ENCODE data around the gene KIF25.
"Not testable (repeated sequence)": the region's sequence is repeated elsewhere in the genome, so short reads cannot be mapped to it uniquely, and the experiment has no call there.

Gene KIF25

DNA sequence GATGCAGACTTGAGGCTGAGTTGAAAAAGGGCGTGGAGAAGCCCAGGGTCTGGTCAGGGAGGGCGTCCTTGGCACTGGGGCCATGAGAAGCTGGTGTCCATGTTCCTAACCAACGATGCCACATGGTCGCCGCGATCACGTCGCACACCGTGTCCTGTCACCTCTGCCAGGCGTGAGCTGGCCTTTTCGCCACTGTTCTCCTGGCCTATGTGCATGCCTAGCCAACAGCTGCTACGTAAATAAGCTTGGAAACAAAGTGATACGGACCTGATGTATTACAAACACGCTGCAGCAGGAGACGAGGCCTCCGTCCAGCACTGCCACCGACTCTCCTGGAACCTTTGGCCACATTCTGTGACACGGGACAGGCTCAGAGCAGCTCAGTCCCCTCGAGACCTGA lies 22.0 kb upstream of the KIF25 start:
- DNase-seq (ENCODE audit: low read depth): no peak

DNA sequence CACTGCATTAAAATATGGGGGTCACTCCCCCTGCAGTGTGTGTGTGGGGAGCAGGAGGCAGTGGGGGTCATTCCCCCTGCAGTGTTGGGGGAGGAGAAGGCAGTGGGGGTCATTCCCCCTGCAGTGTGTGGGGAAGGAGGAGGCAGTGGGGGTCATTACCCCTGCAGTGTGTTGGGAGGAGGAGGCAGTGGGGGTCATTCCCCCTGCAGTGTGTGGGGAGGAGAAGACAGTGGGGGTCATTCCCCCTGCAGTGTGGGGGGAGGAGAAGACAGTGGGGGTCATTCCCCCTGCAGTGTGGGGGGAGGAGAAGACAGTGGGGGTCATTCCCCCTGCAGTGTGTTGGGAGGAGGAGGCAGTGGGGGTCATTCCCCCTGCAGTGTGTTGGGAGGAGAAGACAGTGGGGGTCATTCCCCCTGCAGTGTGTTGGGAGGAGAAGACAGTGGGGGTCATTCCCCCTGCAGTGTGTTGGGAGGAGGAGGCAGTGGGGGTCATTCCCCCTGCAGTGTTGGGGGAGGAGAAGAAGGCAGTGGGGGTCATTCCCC lies 21.3 kb upstream of the KIF25 start:
- DNase-seq (ENCODE audit: low read depth): not testable (repeated sequence)

DNA sequence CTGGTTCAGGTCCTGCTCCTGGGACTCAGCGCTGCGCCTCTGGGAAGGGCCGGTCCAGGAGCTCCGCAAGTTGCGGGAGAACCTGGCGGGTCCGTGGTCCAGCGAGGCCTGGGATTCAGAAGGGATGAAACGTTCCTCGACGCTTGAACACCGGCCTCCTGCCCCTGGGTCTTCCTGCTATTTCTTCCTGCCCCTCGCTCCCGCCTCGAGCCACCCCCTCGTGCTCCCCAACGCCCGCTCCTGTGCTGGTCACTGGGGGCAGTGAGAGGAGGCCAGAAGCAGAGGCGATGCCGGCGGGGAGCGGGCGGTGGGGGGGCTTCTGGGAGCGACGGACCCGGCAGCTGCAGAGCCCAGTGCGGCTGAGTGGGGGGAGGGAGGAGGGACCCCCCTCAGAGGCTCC lies 20.8 kb upstream of the KIF25 start:
- DNase-seq (ENCODE audit: low read depth): no peak

DNA sequence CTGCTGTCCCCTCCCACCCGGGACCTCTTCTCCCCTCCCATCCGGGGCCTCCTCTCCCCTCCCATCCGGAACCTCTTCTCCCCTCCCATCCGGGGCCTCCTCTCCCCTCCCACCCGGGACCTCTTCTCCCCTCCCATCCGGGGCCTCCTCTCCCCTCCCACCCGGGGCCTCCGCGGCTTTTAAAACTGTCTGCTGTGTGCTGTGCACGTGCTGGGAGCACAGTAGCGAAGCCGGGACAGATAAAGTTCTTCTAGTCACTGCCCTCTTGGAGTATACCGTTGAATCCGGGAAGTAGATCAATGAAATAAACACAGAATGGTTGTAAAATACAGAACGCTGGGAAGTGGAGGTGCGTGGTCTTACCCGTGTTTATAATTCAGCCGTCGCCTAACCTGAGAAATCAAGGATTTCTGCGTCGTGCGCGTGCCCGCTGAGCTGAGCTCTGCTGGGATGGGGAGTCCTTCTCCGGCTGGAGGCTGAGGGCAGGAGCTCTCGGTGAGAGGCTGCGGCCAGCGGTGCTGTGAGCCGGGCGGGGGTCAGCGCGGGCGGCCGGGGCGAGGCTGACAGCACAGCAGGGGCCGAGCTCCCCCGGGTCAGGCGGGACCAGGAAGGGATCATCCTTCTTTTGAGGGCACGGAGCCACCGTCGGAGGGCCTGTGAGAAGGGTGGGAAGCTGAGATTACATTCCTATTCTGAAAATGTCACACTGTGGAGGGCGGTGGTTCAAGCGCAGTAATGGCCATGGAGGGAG lies 19.6 kb upstream of the KIF25 start:
- no peak for DNase-seq (ENCODE audit: low read depth)

DNA sequence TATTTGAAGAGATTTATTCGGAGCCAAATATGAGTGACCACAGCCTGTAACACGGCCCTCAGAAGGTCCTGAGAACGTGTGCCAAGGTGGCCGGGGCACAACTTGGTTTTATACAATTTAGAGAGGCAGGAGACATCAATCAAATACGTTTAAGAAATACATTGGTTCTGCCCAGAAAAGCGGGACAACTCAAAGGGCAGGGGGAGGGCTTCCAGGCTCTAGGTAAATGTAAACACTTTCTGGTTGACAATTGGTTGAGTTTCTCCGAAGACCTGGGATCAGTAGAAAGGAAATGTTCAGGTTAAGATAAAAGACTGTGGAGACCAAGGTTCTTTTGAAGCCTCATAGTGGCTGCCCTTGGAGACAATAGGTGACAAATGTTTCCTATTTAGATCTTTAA lies 18.9 kb upstream of the KIF25 start:
- DNase-seq (ENCODE audit: low read depth): no peak

DNA sequence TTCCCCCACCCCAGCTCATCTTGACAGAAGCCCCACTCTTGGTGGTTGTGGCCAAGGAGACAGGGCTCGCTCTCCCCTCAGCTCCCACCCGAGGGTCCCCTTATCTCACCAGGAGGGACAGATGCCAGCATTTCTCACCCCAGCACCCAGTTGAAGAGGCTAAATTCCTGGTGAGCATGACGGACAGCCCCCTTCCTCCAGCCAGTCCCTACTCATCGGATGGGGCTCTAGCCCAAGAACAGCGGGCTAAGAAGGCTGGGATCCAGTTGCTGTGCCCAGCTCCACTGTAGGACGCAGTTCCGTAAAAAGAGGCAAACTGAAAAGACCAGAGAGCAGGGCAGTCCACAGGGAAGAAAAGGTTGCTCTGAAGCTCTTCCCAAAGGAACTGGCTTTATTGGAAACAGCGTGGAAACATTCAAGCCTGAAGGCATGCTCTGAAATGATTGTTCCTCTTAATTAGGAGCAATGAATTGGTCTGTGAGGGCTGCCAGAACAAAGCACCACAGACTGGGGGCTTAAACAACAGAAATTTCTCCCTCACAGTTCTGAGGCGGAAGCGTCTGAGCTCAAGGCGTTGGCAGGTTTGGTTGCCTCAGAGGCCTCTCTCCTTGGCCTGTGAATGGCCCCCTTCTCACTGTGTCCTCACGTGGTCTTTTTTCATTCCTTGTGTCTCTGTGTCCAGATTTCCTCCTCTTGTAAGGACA lies 17.9 kb upstream of the KIF25 start:
- no peak for DNase-seq (ENCODE audit: low read depth)

DNA sequence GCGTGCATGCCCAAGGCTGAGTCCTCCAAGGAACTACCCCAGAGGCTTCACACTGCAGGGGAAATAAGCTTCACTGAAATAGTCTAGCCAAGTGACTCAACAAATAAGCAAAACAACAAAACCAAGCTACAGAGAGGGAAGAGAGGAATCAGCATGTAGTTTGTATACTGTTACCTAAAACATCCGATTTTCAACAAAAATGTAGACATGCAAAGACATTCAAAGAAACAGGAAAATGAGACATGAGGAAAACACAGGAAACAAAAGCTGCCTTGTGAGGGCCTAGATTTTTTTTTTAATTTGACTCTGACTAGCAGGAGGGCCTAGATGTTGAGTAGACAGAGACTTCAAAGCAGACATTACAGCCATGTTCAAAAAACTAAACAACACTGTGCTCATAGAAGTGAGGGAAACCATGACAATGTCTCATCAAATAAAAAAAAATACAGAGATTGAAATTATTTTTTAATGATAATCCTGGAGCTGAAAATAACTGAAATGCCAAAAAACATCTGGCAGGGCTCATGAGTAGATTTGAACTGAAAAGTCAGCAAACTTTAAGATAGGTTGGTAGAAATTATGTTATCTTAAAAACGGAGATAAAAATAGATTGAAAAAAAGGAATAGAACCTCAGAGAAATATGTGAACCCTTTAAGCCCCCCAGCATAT lies 16.4 kb upstream of the KIF25 start:
- no peak for DNase-seq (ENCODE audit: low read depth)

DNA sequence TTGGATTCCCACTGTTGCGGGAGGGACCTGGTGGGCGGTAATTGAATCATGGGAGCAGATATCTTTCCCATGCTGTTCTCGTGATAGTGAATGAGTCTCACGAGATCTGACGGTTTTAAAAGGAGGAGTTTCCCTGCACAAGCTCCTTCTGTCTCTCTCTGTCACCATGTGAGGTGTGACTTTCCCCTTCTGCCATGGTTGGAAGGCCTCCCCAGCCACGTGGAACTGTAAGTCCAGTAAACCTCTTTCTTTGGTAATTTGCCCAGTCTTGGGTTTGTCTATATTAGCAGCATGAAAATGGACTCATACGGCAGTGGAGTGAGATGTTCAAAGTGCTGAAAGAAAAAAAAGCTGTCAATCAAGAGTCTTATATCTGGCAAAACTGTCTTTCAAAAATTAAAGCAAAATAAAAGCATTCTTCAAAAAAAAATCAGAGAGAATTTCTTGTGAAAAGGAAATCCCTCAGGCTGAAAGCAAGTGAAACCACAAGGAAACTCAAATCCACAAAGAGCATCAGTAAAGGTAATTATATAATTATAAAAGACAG lies 15.5 kb upstream of the KIF25 start:
- DNase-seq (ENCODE audit: low read depth): no peak

DNA sequence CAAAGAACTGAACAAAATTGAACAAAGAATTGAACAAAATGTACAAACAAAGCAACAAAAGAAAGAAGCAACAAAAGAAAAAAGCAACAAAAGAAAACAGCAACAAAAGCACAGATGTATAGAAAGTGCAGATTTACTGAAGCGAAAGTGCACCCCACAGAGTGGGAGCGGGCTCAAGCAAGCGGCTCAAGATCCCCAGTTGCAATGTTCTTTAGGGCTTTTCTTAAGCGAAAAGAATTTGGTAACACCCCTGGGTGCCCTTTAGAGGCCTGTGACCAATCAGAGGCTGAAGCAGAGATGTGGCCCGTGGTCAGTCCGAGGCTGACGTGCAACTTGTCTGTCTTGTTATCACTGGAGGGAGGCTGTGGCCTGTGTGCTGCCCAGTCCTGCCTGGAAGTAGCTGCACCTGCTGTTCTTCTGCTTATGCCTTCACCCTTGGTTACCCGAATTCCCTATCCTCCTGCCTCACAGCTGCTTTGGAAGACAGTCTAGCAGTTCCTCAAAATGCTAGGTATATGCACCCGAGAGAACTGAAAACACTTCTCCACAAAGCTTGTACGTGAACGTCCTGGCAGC lies 13.2 kb upstream of the KIF25 start:
- DNase-seq (ENCODE audit: low read depth): no peak

DNA sequence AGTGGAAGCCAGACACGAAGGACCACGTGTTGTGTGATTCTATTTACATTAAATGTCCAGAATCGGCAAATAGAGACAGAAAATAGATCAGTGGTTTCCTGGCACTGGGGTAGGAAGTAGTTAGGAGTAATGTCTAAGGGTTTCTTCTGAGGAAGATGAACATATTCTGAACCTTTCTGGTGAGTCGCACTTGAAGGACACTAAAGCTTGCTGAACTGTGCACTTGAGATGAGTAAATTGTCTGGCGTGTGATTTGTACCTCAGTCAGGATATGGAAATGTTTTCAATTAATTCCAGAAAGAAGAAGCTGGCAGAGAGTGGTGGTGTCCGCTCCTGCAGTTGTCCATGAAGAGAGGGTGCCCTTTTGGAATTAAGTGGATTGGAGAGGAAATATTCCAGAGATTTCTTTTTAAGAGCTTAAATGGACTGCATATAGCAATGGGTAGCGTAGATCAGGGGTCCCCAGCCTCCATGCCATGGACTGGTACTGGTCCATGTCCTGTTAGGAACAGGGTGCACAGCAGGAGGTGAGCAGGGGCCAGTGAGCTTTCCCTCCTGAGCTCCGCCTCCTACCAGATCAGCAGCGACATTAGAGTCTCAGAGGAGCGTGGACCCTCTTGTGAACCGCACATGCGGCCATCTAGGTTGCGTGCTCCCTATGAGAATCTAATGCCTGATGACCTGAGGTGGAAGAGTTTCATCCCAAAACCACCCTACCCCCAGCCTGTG lies 12.4 kb upstream of the KIF25 start:
- no peak for DNase-seq (ENCODE audit: low read depth)

DNA sequence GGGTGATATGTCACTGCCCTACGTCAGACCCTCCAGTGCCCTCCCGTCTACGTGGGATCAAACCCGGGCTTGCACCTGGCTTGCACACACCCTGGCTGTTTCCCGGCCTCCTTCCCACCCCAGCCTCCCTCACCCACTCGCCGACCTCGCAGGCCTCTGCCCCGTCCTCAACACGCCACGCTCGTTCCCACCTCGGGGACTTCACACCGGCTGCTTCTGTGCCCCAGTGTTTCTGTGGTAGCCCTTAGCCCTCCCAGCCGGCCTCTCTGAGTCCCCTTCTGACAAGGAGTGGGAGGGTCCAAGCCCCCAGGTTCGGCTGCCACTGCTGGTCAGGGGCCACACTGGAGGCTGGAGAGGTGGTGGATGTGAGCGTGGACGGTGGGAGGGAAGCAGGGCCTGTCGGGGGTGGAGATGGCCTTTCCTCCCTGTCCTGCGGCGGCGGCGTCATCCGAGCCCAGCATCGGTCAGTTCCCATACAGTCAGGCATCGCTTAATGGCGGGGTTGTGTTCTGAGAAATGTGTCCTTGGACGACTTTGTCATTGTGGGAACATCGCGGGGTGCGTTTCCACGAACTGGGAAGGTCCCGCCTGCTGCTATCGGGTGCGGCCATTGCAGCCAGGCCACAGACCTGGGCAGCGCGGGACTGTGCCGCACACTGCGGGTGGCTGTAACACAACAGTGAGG lies 11.4 kb upstream of the KIF25 start:
- no peak for DNase-seq (ENCODE audit: low read depth)

DNA sequence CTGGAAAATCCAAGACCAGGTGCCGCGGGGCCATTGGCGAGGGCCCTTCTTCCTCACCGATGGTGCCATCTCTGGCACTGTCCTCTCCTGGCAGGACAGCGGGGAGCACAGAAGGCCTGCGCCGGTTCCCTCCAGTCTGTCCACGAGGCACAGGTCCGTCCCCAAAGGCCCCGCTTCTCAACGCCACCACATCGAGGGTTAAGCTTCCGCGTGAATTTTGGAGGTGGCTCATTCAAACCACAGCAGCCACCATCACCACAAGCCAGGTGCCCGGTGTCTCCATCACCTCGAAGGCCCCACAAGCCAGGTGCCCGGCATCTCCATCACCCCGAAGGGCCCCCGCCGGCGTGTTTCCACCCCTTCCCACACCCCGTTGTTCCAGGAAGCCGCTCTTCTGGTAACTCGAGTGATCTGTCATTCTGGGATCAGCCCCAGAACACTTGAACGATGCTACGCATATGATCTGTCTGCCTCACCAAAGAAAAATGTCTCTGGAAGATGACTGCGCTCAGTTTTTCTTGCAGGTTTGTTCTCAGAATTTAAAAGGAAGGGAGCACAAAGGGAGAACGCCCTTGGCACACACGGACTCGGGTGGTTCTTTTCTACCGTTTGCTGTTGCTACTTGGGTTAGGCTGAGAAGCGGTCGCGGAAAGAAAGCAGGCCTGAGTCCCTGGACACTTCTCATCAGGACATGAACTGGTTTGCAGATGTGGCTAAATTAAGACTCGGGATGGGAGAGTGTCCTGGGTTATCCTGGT lies 9.9 kb upstream of the KIF25 start:
- no peak for DNase-seq (ENCODE audit: low read depth)

DNA sequence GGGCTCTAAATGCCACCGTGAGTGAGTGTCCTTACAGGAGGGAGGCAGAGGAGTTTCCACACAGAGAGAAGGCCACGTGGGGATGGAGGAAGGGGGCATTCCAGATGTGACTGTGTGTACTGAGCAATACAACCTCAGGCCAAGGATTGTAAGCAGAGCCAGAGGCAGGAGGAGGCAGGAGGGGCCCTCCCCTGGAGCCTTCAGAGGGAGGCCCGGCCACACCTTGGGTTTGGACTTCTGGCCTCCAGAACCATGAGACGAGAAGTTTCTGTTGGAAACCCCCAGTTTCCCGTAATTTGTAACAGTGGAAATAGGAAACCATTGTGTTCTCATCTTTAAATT lies 9.3 kb upstream of the KIF25 start:
- DNase-seq (ENCODE audit: low read depth): no peak

DNA sequence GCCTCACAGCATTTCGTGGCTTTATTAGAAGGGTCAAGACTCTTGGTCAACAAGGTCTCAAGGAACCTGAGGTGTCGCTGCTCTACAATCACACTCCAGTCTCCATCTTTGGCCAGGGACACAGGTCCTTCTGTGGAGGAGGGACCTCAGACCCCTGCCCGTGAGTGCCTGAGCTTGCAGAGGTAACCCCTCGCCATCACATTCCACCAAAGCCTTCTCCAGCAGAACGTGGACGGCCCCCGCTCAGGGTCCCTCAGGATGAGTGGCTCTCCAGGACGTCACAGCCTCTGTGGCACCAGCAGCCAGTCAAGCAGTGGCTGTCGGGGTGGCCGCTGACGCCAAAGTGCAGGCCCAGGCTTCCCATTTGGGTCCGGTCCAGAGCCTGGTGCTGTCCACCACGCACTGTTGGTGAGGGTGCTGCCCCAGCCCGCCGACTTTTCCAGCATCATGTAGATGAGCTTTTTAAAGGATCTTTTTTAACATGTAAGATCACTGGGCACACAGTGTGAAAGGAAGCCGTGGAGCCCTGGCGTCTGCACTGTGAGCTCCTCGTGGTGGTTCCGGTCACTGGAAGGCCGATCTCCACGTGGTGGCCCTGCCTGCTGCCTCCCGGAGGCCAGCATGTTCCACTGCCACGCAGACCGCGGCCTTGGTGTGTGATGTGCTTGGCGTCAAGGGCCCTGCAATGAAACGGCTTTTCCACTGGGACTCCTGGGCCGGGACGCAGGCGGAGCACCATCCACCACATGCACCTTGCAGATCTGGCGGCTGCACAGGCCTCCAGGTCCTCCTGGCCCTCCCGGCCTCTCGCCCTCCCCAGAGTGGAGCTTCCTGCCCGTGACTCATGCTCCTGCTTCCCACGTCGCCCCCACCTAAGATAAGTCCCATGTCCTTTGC lies 8.3 kb upstream of the KIF25 start:
- DNase-seq (ENCODE audit: low read depth): no peak

DNA sequence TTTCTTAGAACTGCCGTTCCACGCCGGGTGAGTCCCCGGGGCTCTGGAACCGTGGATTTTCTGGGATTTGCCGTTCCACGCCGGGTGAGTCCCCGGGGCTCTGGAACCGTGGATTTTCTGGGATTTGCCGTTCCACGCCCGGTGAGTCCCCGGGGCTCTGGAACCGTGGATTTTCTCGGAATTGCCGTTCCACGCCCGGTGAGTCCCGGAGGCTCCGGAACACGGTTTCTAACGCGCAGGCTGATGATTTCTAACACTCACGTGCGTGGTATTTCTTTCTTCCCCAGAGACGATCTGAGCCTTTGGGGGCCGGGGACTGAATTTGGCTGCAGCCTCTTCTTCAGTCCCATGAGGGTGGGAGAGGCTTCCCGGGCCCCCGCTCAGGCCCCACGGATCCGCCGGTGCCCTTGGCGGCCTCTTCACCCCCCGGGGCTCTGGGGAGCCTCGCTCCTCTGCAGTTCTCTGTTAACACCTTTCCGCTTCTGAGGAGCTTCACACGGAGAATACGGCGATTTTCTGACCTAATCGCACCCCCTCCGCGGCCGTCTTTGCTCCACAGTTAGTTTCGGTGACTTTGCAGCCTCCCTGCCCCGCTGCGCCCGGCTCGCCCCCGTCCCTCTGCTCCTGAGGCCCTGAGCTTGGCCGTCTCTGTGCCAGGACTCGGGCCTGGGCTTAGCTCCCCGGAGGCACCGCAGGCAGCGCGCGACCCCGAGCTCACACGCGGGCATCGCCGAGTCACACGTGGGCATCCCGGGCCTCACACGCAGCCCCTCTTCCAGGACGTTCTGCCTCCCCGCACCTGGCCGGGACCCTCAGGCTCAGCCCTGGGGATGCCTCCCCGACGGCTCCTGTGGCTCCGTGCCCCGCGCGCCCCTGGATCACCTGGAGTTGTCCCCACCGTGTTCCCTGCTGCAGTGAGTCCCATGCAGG lies 7.2 kb upstream of the KIF25 start:
- DNase-seq (ENCODE audit: low read depth): no peak

DNA sequence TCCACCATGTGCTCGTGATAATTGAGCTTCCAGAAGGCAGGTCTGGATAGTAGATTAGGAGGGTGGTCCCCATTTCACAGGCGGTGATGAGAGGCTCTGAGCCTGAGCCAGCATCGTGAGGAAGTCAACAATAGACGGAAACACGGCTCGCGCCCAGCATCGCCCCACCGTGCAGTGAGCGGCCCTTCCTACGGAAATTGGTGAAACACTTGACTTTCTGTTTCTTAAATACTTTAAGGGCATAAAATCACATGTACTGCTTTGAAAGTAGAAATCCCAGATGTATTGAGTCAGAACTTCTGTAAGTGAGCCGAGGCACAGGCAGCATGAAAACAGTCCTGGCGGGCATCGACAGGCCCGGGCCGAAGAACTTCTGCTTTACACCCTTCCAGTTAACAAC lies 4.3 kb upstream of the KIF25 start:
- no peak for DNase-seq (ENCODE audit: low read depth)

DNA sequence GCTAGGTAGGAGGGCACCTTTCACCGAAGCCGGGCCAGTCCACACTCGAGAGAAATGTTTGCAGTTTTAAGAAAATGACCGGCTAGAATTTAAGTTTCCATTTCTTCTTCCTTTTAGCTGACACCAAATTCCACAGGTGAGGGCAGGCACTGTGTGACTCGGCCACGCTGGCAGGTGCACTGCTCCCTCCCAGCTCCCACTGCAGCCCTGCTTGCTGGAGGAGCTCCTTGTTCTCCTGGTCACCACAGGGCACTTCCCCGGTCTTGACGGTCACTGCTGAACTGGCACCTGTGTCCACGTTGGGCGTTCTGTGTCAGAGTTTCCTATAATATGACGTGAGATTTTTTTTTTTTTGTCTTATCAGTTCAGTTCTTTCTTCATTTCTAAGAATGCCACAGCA lies 3.6 kb upstream of the KIF25 start:
- DNase-seq (ENCODE audit: low read depth): no peak

DNA sequence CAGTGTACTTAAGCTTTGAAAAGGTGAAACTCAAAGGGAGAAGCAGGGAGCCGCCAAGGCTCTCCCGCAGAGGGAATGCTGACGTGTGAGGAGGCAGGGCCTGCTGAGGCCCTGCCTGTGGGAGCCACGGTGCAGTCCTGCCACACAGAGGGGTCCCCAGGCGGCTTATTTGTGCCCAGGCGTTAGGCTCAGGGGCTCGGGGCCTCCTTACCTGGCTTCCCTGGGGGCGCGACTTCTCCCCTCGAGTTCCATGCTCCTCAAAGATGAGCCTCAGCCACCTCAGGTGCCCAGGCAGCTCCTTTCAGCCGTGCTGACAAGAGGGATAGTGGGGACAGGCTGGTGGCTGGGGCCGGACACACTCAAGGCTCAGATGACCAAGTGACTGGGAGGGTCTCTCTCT lies 2.2 kb upstream of the KIF25 start:
- no peak for DNase-seq (ENCODE audit: low read depth)
